ENCODE results near the gene ENC1.
A peak's percentile ranks its signal among the peaks of the same experiment; 100 is the strongest.

Gene ENC1

GRCh38 chr5:74631081-74631953 lies 9.2 kb downstream of the ENC1 start:
- peak overlapping the region in 1 of 2 experiments; percentile 8 for H3K4me3 ChIP-seq (ENCODE audit: low read depth in 1 of 2, low read length in 1 of 2)
- H3K4me1 ChIP-seq (ENCODE audit: control insufficient read depth in 1 of 2, insufficient read depth in 1 of 2, low read depth in 1 of 2, low read length in 1 of 2), result peaks cover 0 to 8% of the 10 kb centered on the region in 2 experiments
- no peaks in the 10 kb centered on the region for H3K27me3 ChIP-seq
- H3K9me3 ChIP-seq, result no peaks in the 10 kb centered on the region
- H3K27ac ChIP-seq, result no peak overlapping the region
- TF ChIP-seq CTCF (IDR thresholded peaks at IDR 0.05), result no peak
- peaks cover 40% of the 10 kb centered on the region for H3K36me3 ChIP-seq

GRCh38 chr5:74630453-74631066 lies 10.0 kb downstream of the ENC1 start:
- Histone ChIP-seq H3K4me1 (ENCODE audit: control insufficient read depth in 1 of 2, insufficient read depth in 1 of 2, low read depth in 1 of 2, low read length in 1 of 2) (peaks cover 0 to 8% of the 10 kb centered on the region in 2 experiments), H3K4me3 (ENCODE audit: low read depth in 1 of 2, low read length in 1 of 2) (no peak overlapping the region), H3K27ac (no peak overlapping the region), H3K9me3 (no peaks in the 10 kb centered on the region), H3K36me3 (peaks cover 34% of the 10 kb centered on the region), H3K27me3 (no peaks in the 10 kb centered on the region)
- TF ChIP-seq CTCF (IDR thresholded peaks at IDR 0.05), result no peak

GRCh38 chr5:74629326-74629725 lies 11.2 kb downstream of the ENC1 start:
- no peak for TF ChIP-seq CTCF (IDR thresholded peaks at IDR 0.05)
- no peaks in the 10 kb centered on the region for H3K27me3 ChIP-seq
- H3K4me1 ChIP-seq (ENCODE audit: control insufficient read depth in 1 of 2, insufficient read depth in 1 of 2, low read depth in 1 of 2, low read length in 1 of 2), result peaks cover 0 to 8% of the 10 kb centered on the region in 2 experiments
- H3K4me3 ChIP-seq (ENCODE audit: low read depth in 1 of 2, low read length in 1 of 2), result no peak overlapping the region
- H3K36me3 ChIP-seq, result peaks cover 22% of the 10 kb centered on the region
- no peaks in the 10 kb centered on the region for H3K9me3 ChIP-seq
- no peak overlapping the region for H3K27ac ChIP-seq

- H3K27ac ChIP-seq, result no peak overlapping the region
- peaks cover 0 to 8% of the 10 kb centered on the region in 2 experiments for H3K4me1 ChIP-seq (ENCODE audit: control insufficient read depth in 1 of 2, insufficient read depth in 1 of 2, low read depth in 1 of 2, low read length in 1 of 2)
- no peaks in the 10 kb centered on the region for H3K9me3 ChIP-seq
- H3K27me3 ChIP-seq, result no peaks in the 10 kb centered on the region
- no peak for TF ChIP-seq CTCF (IDR thresholded peaks at IDR 0.05)
- H3K4me3 ChIP-seq (ENCODE audit: low read depth in 1 of 2, low read length in 1 of 2), result no peak overlapping the region
- peaks cover 14% of the 10 kb centered on the region for H3K36me3 ChIP-seq
Observed at GRCh38 chr5:74628359-74628758, 12.2 kb downstream of the ENC1 start.

- TF ChIP-seq CTCF (IDR thresholded peaks at IDR 0.05), result no peak
- Histone ChIP-seq H3K4me1 (ENCODE audit: control insufficient read depth in 1 of 2, insufficient read depth in 1 of 2, low read depth in 1 of 2, low read length in 1 of 2) (peaks cover 0 to 8% of the 10 kb centered on the region in 2 experiments), H3K9me3 (no peaks in the 10 kb centered on the region), H3K36me3 (peaks cover 10% of the 10 kb centered on the region), H3K4me3 (ENCODE audit: low read depth in 1 of 2, low read length in 1 of 2) (no peak overlapping the region), H3K27me3 (no peaks in the 10 kb centered on the region), H3K27ac (no peak overlapping the region)
Observed at GRCh38 chr5:74627646-74628279, 12.8 kb downstream of the ENC1 start.
